Measurements from ENCODE around the gene YES1.
"Not testable (repeated sequence)": the region's sequence is repeated elsewhere in the genome, so short reads cannot be mapped to it uniquely, and the experiment has no call there.

YES1 gene

DNA sequence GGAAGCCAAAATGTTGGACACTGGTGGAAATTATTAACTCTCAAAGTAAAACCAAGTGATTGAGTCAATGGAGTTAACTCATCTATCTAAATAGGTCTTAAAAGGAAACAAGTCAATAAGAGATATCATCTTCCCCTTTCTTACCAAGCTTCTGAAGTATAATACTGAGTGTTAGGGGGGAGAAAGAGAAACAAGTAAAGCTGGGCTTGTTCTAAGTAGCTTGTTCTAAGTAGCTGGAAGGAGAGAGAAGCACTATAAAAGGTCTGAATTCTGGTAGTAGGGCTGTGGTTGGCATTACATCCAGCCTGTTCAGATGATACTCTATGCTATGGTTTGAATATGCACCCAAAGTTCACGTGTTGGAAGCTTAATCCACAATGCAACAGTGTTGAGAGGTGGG is 26.8 kb downstream of the YES1 start:
- no peak for DNase-seq (ENCODE audit: low read depth in 2 of 3, low spot score in 1 of 3)

DNA sequence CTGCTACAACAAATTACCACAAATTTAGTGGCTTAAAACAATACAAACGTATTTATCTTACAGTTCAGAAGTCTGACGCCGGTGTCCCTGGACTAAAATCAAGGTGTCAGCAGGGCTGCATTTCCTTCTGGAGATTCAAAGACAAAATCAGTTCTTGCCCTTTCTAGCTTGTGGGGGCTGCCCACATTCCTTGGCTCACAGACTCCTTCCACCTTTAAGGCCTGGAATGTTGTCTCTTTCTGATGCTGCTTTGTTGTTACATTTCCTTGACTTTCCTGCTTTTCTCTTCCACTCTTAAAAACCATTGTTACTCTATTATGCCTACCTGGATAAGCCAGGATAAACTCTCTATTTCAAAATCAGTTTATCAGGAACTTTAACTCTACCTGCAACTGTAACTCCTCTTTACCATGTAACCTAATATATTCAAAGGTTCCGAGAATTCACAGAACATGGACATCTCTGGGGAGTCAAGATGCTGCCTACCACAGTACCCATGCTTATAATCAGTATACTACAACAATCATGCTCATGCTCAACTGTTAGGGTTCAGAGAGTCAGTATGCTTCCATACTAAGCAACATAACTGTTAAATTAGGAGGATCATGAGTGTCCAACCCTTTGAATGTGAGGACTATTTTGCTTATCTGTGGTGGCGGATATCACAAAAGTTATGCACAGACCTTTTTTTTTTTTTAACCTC is 27.4 kb downstream of the YES1 start:
- DNase-seq (ENCODE audit: low read depth in 2 of 3, low spot score in 1 of 3) = no peak

DNA sequence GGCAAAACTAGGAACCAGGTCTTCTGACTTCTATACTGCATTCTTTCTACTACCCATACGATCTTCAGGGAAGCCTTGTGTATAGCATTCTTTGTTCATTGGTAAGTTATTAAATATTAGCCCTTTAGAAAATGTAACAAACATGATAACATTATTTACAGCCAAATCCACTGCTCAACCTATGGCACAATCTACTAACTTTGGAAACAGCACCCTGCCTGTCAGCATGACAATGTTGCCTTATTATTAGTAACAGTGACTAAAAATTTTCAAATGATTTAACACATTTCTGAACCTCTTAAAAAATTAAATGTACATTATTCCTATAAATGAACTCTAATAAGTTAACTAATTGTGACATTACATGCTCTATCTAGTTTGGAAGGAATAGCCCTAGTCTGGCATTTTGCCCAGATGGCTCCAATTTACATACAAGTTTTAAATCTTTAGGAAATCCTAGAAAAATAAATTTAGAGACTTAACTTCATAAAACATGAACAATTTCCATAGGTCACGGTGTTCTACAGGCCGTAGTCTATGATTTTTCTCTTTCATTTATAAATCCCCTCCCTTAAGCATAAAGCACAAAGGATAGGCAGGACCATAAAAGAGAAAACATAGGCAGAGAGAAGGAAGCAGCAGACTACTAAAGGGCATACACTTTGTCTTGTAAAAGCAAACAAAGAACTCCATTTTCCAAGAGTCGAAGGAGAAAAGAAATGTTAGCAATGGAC is 33.7 kb downstream of the YES1 start:
- DNase-seq (ENCODE audit: low read depth in 2 of 3, low spot score in 1 of 3) = no peak

DNA sequence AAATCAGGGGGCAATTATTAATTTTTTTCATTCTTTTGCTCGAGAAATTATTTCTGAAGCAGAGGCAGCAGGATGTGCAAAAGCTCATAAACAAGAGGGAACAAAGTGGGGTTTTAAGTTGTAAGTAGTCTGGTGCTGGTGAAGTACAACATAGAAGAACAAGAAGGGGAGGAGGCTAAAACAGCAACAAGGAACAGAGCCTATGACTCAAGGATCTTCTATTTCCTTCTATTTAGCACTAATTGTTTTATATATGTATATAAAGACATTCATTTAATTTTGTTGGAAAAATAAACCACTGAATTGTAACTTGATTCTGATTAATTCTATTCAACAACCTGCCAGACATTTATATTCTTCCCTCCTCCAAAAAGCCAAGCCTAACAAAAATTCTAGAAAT is 35.0 kb downstream of the YES1 start:
- no peak for DNase-seq (ENCODE audit: low read depth in 2 of 3, low spot score in 1 of 3)

DNA sequence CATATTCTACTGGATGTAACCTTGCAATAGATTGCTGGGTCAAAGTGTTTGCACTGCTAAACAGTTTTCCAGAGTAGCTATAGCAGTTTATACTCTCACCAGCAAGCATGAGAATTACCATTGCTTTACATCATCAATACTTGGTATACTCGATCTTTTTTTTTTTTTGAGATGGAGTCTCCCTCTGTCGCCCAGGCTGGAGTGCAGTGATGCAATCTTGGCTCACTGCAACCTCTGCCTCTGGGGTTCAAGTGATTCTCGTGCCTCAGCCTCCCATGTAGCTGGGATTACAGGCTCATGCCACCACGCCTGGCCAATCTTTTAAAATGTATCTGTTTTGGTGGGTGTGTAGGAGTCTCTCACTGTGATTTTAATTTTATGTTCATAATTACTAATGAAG is 36.0 kb downstream of the YES1 start:
- not testable (repeated sequence) for DNase-seq (ENCODE audit: low read depth in 2 of 3, low spot score in 1 of 3)

DNA sequence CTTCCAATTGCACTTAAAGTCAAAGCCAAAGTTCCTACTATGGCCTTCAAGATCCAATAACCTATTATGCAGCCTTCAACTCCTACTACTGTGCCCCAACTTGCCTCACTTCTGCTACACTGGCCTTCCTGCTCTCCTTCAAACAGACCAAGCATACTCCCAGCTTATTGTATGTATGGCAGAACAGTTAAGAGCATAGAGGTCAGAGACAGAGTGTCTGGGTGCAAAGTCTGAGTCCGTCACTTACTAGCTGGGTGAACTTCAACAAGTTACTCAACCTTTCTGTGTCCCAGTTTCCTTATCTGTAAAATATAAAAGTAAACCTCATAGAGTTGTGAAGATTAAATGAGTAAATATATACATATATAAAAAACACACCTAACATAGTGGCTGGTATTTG is 37.2 kb downstream of the YES1 start:
- DNase-seq (ENCODE audit: low read depth in 2 of 3, low spot score in 1 of 3) = no peak

DNA sequence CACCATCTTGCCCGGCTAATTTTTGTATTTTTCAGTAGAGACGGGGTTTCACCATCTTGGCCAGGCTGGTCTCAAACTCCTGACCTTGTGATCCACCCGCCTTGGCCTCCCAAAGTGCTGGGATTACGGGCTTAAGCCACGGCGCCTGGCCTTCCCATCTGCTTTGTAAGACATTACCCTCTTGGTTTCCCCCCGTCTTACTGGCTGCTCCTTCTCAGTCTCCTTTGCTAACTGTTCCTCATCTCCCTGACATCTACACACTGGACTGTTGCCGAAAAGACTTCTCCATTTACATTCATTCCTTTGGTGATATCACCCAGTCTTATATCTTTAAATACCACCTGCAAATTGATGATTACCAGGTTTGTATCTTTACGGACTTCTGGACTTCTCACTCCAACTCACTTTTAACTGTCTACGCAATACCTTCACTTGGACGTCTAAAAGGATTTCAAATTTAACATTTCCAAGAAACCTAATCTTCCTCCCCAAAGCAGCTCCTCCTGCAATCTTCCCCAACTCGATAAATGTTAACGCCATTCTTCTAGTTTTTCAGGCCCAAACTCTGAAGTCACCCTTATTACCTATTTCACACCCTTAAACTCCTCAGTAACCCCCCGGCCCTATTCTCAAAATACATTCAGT is 37.9 kb downstream of the YES1 start:
- DNase-seq (ENCODE audit: low read depth in 2 of 3, low spot score in 1 of 3) = no peak

DNA sequence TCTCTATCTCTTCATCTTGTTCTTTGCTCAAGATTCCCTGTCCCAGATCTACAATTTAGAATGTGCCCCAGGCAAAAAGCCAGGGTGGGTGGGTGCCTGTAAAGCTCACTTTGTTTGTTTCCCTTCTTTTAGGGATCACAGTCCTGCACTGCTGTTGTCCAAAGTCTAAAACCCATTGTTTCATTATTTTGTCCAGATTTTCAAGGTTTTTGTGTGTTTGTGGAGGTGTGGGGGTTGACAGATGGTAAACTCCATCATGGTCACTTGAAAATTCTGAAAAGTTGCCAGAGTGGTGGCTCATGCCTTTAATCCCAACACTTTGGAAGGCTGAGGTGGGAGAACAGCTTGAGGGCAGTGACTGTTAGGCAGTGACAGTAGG is 41.5 kb downstream of the YES1 start:
- DNase-seq (ENCODE audit: low read depth in 2 of 3, low spot score in 1 of 3) = no peak

DNA sequence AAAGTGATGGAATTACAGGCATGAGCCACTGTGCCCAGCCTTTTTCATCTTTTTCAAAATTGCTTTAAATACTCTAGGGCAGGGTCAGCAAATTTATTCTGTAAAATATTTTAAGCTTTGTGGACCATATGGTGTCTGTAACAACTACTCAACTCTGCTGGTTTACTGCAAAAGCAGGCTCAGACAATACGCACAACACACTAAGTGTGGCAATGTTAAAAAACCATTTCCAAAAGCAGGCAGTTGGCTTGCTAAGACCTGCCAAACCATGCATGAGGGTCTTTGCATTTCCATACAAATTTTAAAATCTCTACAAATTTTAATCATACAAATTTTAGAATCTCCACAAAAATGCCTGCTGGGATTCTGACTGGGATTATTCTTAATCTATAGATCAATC is 44.1 kb downstream of the YES1 start:
- no peak for DNase-seq (ENCODE audit: low read depth in 2 of 3, low spot score in 1 of 3)

DNA sequence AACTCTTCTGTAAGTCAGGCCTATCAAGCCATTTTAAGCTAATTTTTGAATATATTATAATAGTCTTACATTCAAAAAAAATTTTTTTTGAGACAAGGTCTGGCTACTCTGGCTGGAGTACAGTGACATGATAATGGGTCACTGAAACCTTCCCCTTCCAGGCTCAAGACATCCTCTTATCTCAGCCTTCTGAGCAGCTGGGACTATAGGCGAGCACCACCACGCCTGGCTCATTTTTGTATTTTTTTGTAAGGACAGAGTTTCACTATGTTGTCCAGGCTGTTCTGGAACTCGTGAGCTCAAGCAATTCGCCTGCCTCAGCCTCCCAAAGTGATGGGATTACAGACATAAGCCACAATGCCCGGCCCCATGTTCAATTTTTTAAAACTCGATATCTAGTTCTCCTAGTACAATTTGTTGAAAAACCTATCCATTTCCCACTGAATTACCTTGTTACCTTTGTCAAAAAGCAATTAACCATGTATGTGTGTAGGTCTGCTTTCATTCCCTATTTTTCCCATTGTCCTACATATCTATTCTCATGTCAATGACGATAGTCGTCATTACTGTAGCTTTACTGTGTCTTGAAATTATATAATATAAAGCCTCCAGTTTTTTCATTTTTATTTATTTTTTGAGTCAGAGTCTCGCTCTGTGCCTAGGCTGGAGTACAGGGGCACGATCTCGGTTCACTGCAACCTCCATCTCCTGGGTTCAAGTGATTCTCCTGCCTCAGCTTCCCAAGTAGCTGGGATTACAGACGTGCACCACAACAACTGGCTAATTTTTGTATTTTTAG is 44.8 kb downstream of the YES1 start:
- no peak for DNase-seq (ENCODE audit: low read depth in 2 of 3, low spot score in 1 of 3)

DNA sequence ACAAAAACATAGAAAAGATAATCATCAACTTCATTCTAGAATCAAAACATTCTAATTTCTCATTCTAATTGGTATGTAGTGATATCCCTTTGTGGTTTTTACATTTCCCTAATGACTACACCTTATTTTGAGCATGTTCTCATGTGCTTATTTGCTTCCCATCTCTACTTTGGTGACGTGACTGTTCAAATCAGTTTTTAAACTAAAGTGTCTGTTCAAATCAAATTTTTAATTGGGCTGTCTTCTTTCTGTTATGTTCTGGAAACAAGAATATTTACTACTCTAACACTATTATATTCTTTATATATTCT is 45.5 kb downstream of the YES1 start:
- DNase-seq (ENCODE audit: low read depth in 2 of 3, low spot score in 1 of 3) = no peak

DNA sequence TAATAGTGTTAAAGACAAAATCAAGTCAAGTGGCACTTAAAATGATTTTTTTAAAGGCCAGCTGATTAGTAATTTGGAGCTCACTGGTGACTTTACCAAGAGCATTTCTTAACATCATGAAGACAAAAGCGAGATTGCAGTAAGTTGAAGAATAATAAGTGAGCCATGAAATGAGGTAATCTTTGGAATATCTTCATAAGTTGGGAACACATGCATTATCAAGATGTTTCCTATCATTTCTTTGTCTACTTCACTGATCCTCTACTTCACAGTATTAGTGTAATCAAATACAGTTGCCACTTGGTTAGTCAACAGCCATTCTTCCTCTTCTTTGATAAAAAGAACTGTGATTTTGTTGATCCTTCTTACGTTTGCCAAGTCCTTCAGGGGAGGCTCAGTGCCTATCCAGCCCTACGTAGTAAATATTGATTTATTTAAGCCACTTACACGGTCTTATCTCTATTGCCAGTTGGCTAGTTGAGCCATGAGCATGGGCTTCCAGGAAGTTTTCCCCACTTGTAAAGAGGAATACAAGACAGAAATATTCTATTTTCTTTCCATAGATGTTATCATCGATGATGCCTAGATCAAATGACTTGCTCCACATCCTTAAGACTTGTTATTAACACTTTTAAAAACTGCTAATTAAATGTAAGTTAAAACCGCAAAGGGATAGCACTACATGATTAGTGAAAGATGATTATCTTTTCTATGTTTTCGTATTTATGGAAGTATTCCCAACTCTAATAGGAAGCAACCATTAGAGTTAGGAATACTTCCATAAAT is 46.1 kb downstream of the YES1 start:
- DNase-seq (ENCODE audit: low read depth in 2 of 3, low spot score in 1 of 3) = no peak

DNA sequence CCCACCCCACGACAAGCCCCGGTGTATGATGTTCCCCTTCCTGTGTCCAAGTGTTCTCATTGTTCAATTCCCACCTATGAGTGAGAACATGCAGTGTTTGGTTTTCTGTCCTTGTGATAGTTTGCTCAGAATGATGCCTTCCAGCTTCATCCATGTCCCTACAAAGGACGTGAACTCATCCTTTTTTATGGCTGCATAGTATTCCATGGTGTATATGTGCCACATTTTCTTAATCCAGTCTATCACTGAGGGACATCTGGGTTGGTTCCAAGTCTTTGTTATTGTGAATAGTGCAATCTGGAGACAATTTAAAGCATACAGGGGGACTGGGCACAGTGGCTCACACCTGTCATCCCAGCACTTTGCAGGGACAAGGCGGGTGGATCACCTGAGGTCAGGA is 52.2 kb downstream of the YES1 start:
- not testable (repeated sequence) for DNase-seq (ENCODE audit: low read depth in 2 of 3, low spot score in 1 of 3)

DNA sequence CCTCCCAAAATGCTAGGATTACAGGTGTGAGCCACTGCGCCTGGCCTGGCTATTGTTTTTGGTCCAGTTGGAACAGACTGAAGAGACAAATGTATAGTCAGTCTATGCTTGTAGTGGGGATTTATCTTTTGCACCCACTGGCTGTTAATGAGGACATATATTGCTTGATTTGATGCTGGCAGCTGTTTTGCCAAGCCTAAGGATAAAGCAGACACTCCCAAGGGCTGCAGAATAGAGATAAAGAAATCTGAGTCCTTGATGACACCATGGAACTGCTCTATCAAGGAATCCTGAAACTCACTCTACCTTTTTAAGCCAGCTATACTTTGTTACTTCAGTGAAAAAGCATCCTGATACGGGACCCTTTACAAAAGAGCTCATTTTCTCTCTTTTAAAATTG is 56.5 kb downstream of the YES1 start:
- no peak for DNase-seq (ENCODE audit: low read depth in 2 of 3, low spot score in 1 of 3)

DNA sequence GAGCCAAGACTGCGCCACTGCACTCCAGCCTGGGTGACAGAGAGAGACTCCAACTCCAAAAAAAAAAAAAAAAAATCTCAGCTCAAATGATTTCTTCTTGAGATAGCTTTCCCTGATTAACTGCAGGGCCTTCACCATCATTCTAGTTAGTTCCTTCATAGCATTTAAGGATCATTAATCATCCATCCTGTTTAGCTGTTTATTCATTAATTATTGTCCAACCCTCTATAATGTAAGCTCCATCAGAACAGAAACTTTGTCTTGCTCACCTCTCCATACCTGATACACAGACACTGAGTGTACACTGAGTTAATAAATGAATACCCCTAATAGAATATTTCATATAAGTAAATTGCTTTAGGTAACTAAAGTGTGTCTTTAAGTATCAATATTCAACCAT is 57.4 kb downstream of the YES1 start:
- no peak for DNase-seq (ENCODE audit: low read depth in 2 of 3, low spot score in 1 of 3)

DNA sequence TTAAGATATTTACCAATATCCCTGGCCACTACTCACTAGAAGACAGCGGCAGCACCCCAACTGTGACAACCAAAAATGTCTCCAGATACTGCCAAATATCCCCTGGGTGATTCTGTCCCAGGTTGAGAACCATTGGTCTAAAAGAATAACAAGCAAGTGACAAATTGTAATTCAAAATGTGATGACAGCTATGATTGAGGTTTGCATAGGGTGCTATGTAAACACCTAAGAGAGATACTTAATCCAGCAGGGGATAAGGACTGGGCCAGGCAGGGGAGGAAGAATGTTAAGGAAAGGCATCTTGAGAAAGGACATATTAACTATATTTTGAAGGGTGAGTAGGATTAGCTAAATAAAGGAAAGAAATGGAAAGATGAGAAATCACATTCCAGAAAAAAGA is 61.6 kb downstream of the YES1 start:
- no peak for DNase-seq (ENCODE audit: low read depth in 2 of 3, low spot score in 1 of 3)

DNA sequence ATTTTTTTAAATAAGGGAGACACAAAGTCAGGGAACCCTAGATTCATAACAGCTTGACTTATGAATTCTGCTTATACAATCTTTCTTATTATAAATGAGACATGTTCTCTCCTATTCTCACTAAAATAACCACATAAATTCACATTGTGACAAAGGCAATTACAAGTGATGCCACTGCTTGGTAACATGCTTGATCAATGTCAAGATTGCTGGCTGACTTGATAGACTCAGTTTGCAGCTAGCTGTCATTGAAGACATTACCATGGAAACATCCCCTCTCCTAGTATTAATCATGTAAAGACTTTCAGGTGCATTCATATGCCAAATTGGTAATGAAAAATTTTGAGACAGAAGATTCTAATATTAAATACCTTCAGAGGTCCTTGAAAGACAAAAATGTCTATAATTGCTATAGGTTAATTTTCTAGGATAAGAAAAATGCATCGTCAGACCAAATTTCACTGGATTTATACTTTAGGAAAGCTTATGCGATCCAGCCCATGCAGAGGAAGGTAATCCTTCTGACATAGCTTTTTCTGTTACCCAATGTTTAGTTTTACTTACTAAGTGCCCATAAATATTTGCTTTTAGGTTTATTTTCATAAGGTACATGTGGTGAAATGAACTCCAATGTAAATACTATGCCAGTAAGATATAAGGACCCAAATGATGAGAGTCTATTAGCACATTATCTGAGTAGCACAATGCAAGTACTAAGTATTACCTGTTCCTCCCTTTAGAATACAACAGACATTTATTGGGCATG is 67.0 kb downstream of the YES1 start:
- no peak for DNase-seq (ENCODE audit: low read depth in 2 of 3, low spot score in 1 of 3)

DNA sequence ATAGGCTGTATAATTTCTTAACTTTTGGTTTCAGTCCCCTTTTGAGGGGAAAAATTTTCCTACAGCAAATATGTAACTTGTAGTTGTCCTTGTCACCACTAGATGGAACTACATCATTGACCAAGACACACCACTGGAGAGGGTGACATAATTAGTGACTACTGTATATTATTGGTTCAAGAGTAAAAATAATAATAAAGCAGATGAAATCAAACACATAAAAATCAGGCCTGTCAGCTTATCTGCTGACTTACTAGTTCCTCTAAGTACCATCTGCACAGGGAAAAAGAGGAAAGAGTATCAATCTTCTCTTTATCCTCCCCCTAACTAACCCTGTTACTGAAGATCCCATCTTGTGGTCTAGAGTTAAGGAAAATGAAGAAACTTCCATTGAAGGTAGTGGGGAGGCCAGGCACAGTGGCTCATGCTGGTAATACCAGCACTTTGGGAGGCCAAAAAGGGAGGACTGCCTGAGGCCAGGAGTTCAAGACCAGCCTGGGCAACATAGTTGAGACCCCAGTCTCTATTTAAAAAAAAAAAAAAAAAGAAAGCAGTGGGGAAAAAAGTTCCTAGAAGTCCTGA is 70.0 kb downstream of the YES1 start:
- no peak for DNase-seq (ENCODE audit: low read depth in 2 of 3, low spot score in 1 of 3)

DNA sequence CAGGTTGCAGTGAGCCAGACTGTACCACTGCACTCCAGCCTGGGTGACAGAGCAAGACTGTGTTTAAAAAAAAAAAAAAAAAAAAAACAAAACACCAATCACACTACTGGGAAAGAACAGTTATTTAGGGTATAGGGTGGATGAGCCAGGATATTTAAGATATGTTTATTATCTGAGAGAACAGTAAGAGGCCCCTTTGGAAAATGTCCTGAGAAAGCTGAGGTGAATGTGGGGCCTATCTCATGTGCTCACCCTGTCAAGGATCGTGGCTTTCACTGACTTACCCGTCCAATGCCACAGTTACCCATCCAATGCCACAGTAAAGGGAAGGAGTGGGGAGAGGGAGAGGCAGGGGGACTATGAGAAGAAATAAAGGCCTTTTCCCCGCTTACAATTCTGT is 79.7 kb downstream of the YES1 start:
- no peak for DNase-seq (ENCODE audit: low read depth in 2 of 3, low spot score in 1 of 3)

DNA sequence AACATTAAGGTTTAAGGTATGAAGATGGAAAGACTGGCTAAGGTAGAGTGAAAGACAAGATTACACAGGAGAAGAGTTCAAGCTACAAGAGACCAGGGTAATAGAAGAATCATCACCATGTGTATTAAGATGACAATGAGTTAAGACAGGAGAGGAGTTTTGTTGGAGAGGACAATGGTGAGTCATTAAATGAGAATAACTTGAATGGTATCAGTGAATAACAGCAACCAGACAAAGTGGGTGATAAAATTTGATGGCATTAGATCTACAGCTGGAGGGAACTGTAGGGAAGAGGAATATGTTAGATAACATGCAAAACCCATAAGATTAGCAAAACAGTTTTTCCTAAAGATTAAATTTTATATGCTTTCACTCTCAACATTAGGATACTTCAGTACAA is 80.9 kb downstream of the YES1 start:
- no peak for DNase-seq (ENCODE audit: low read depth in 2 of 3, low spot score in 1 of 3)

All from stimulated activated CD4-positive, alpha-beta T cell treated with anti-CD3 and anti-CD28 coated beads, Interleukin-12 subunit alpha, Interleukin-12 subunit beta, amount 100 ng/mL, for 48 hours (primary cell).